Mesodermal cell (in vitro differentiated cells): ENCODE data around the gene TNIK.

Experiments
- H3K27ac ChIP-seq: 2 replicates; pipeline ENCODE4 v1.7.0; 2013; ENCODE audit warnings: mild to moderate bottlenecking, low read depth, low read length, moderate library complexity; ENCODE audit not compliant: severe bottlenecking
- H3K36me3 ChIP-seq: 2 replicates; pipeline ENCODE4 v1.7.1; 2013; ENCODE audit warnings: mild to moderate bottlenecking, low read length, moderate library complexity; ENCODE audit not compliant: control insufficient read depth, insufficient read depth
- H3K4me1 ChIP-seq: one replicate; pipeline ENCODE4 v1.7.1; 2013; ENCODE audit warnings: mild to moderate bottlenecking, low read length; ENCODE audit not compliant: insufficient read depth, control insufficient read depth, poor library complexity, severe bottlenecking
- H3K4me3 ChIP-seq: 2 replicates; pipeline ENCODE4 v1.7.0; 2013; ENCODE audit warnings: low read length, control low read depth, mild to moderate bottlenecking; ENCODE audit not compliant: insufficient read depth, poor library complexity, severe bottlenecking; ENCODE audit errors: extremely low read depth
- H3K9me3 ChIP-seq: 2 replicates; pipeline ENCODE4 v1.7.1; 2013; ENCODE audit warnings: mild to moderate bottlenecking, low read length, moderate library complexity; ENCODE audit not compliant: control insufficient read depth
- WGBS, 2 experiments: methylation state at CpG; one replicate each; pipeline ENCODE4 v1.1.5; 2013; ENCODE audit warnings: missing lambda C conversion rate in 2 of 2; ENCODE audit not compliant: insufficient coverage in 2 of 2; 5-methylcytosine and 5-hydroxymethylcytosine counted together

Gene TNIK

DNA sequence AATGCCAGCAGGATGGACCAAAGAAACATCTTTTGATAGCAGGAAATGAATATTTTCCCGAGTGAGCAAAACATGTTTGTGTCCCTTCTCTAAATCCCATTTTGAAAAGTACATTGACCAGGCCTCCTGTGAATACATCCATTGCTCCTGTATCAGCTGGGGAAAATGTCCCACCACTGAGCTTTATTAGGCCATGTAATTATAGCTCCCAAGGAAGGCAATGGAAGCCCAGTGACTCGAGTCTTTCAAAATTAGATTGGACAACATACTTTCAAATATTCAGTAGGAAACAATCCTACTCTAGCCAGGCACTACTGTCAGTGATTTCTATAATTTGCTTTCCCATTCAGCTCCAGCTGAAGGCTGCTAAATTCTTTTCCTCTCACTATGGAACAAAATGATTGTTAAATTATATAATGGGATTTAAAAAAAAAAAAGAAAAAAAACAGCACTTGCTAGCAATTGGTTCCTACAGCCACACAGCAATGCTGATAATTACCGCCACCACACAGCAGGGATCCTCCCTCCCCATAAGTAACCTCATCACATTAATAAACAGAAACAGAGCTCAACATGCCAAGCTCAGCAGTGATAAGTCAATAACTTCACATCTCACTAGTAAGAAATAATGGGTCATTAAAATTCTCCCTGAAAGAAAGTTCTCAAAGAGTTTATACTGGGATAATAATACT, 261.3 kb downstream of the TNIK start:
- 90 to 94% methylated on average over 2 of the region's 3 CpGs for WGBS, 2 experiments
- H3K27ac ChIP-seq, result no peak overlapping the region

GRCh38 chr3:171195686-171196085, 264.5 kb downstream of the TNIK start:
- no peaks in the 10 kb centered on the region for H3K9me3 ChIP-seq
- no CpG with 5 or more reads among the region's 1 CpG for WGBS, 2 experiments

More for the DNA sequence above, 261.3 kb downstream of the TNIK start:
- Histone ChIP-seq H3K9me3 (no peaks in the 10 kb centered on the region), H3K4me3 (no peak overlapping the region), H3K36me3 (peaks cover 2% of the 10 kb centered on the region), H3K4me1 (peaks cover 22% of the 10 kb centered on the region)

GRCh38 chr3:171194965-171195364, 265.2 kb downstream of the TNIK start:
- Histone ChIP-seq H3K9me3 (no peaks in the 10 kb centered on the region), H3K4me3 (no peak overlapping the region), H3K36me3 (no peaks in the 10 kb centered on the region), H3K27ac (no peak overlapping the region), H3K4me1 (peaks cover 16% of the 10 kb centered on the region)
- 100% methylated on average over 1 of the region's 1 CpG; no CpG with 5 or more reads in 1 of the 2 experiments for WGBS, 2 experiments

More at GRCh38 chr3:171195686-171196085, 264.5 kb downstream of the TNIK start:
- Histone ChIP-seq H3K27ac (no peak overlapping the region), H3K36me3 (no peaks in the 10 kb centered on the region), H3K4me3 (no peak overlapping the region), H3K4me1 (peaks cover 22% of the 10 kb centered on the region)

DNA sequence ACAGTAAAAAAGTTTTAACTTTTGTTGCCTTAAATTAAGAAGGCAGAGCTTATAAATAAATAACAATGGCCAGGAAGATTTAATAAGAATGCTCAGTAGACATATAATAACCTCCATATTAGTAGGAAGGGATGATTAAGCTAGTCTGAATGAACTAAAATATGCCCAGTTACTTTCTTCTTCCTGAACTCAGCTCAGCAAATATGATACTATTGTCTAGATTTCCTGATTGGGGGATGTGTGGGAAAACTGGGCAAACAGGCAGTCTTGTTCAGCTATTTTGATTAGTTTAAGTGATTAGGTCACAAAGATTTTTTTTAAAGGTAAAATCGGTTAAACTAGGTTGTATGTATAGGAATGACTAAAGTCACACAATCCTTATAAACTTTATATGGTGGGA, 266.5 kb downstream of the TNIK start:
- WGBS, 2 experiments, result no CpG with 5 or more reads among the region's 1 CpG
- no peak overlapping the region for H3K27ac ChIP-seq

DNA sequence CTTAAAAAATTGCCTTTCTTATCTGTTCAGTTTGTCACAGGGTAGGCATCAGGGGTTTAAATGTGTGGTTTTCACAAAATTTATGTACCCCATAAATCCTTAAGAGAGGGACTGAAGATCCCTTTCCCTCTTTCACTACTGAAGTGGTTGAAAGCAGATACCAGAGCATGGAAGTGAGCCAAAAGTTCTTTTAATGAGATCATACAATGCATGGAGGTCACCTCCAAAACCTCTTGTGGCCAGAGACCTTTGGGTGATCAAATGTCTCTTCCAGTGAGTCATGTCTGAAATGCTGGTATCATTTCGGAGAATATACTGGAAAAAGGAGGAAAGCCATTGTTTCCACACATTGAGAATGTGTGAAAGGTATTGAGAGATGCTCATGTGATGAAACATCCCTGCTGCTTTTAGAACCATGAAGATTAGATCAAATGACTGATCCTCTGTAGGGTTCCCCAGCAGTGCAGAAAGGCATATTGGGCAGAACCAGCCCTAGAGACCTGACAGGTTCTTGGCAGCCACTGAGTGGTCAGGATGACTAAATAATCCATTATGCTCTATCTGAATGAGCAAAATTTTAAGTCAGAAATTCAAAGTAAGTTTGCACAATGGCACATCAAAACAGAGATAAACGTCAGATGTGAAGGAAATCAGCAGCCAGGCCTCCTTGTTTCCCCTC, 267.9 kb downstream of the TNIK start:
- H3K4me1 ChIP-seq, result peaks cover 1% of the 10 kb centered on the region
- WGBS, 2 experiments, result 82 to 100% methylated on average over 1 of the region's 2 CpGs
- no peak overlapping the region for H3K27ac ChIP-seq
- no peaks in the 10 kb centered on the region for H3K9me3 ChIP-seq
- no peak overlapping the region for H3K4me3 ChIP-seq
- H3K36me3 ChIP-seq, result peaks cover 4% of the 10 kb centered on the region

More for the DNA sequence above, 266.5 kb downstream of the TNIK start:
- peaks cover 2% of the 10 kb centered on the region for H3K36me3 ChIP-seq
- peaks cover 3% of the 10 kb centered on the region for H3K4me1 ChIP-seq
- no peaks in the 10 kb centered on the region for H3K9me3 ChIP-seq
- H3K4me3 ChIP-seq, result no peak overlapping the region

DNA sequence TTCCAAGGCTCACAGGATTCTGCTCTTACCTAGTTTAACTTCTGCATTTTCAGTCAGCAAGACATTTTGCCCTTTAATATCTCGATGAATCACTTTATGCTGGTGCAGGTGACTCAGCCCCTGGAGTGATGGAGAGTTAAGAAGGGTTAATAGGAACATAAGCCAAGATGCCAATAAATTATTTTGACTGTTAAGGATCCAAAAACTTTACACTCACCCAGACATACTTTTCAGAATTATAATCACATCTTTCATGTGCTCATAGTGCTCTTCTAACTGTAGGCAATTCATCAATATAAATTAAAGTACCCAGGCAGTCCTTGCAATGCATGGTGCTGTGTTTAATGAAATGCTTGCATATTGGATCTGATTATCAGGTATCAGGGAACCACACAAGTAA, 269.5 kb downstream of the TNIK start:
- H3K4me1 ChIP-seq, result peaks cover 10% of the 10 kb centered on the region
- WGBS, 2 experiments, result no CpG with 5 or more reads among the region's 1 CpG
- no peaks in the 10 kb centered on the region for H3K9me3 ChIP-seq
- H3K27ac ChIP-seq, result no peak overlapping the region
- peaks cover 4% of the 10 kb centered on the region for H3K36me3 ChIP-seq
- H3K4me3 ChIP-seq, result no peak overlapping the region

- Histone ChIP-seq H3K4me1 (peaks cover 10% of the 10 kb centered on the region), H3K9me3 (no peaks in the 10 kb centered on the region), H3K36me3 (peaks cover 4% of the 10 kb centered on the region), H3K27ac (no peak overlapping the region), H3K4me3 (no peak overlapping the region)
- 100% methylated on average over 1 of the region's 3 CpGs for WGBS, 2 experiments
Measured at GRCh38 chr3:171189394-171190080, 270.7 kb downstream of the TNIK start.

- Histone ChIP-seq H3K27ac (no peak overlapping the region), H3K9me3 (no peaks in the 10 kb centered on the region), H3K4me1 (peaks cover 10% of the 10 kb centered on the region), H3K4me3 (no peak overlapping the region), H3K36me3 (peaks cover 4% of the 10 kb centered on the region)
- WGBS, 2 experiments, result 42 to 49% methylated on average over 2 to 3 of the region's 5 CpGs
Measured at GRCh38 chr3:171187706-171188290, 272.4 kb downstream of the TNIK start.

DNA sequence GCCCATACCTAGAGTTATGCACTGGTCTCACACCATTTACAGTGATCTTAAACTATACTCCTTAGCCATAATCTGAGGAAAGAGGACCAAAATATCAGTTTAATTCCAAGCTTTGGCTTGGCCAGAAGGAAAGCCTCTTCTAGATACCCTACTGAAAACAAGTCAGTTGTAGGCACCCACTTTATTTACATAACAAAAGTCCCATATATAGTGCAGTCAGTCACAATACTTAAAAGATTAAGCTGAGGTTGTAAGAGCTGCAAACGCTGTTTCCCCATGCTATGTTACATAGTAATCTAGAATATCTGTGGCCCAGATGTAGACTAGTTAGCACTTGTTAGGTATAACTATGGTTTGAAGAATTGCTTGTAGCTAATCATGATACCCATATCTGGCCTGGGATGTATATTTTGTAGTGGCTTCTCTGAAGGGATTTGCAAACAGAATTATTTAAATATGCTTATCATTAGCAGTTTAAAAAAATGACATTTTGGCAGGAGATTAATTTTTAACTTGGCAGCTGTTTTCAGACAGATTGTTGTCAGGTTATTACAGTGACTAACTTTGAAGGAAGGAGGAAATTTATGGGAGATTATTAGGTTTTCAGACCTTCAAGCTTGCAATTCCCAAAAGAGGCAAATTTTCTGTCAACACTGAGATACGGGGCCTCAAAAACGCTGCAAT, 273.2 kb downstream of the TNIK start:
- H3K9me3 ChIP-seq, result no peaks in the 10 kb centered on the region
- no peak overlapping the region for H3K27ac ChIP-seq
- no CpG with 5 or more reads among the region's 3 CpGs for WGBS, 2 experiments
- peaks cover 10% of the 10 kb centered on the region for H3K4me1 ChIP-seq
- peaks cover 4% of the 10 kb centered on the region for H3K36me3 ChIP-seq
- no peak overlapping the region for H3K4me3 ChIP-seq

GRCh38 chr3:171186383-171186782, 273.8 kb downstream of the TNIK start:
- peaks cover 4% of the 10 kb centered on the region for H3K36me3 ChIP-seq
- H3K27ac ChIP-seq, result no peak overlapping the region
- H3K9me3 ChIP-seq, result no peaks in the 10 kb centered on the region
- H3K4me3 ChIP-seq, result no peak overlapping the region
- peaks cover 10% of the 10 kb centered on the region for H3K4me1 ChIP-seq
